CD4-positive, alpha-beta T cell treated with Interferon gamma for 1 hour (primary cell): ENCODE data around the gene ADH1B.
"Not testable (repeated sequence)": the region's sequence is repeated elsewhere in the genome, so short reads cannot be mapped to it uniquely, and the experiment has no call there.

ENCODE experiments used
- DNase-seq: peaks from one replicate; pipeline ENCODE4 v3.0.0-alpha.2; 2020

ADH1B gene

GRCh38 chr4:99323756-99324155, 2.6 kb upstream of the ADH1B start:
- no peak for DNase-seq

GRCh38 chr4:99317811-99318210, 3.4 kb downstream of the ADH1B start:
- not testable (repeated sequence) for DNase-seq

GRCh38 chr4:99317354-99317753, 3.8 kb downstream of the ADH1B start:
- no peak for DNase-seq

- DNase-seq, result no peak
Measured at GRCh38 chr4:99315839-99316238, 5.4 kb downstream of the ADH1B start.

- no peak for DNase-seq
Measured at GRCh38 chr4:99314211-99314610, 7.0 kb downstream of the ADH1B start.

- DNase-seq, result no peak
Measured at GRCh38 chr4:99310389-99310788, 10.8 kb downstream of the ADH1B start.

GRCh38 chr4:99305638-99306400, 15.4 kb downstream of the ADH1B start:
- no peak for DNase-seq

GRCh38 chr4:99301376-99302164, 19.6 kb downstream of the ADH1B start:
- no peak for DNase-seq

GRCh38 chr4:99300934-99301333, 20.3 kb downstream of the ADH1B start:
- no peak for DNase-seq

- DNase-seq, result no peak
Measured at GRCh38 chr4:99293357-99293756, 27.8 kb downstream of the ADH1B start.

- DNase-seq, result no peak
Measured at GRCh38 chr4:99290848-99291786, 30.1 kb downstream of the ADH1B start, which contains the start of gene ADH1A. TSS of gene ADH1A (minus strand) at chr4:99290985. CDS start at chr4:99290914, 71 bp downstream.

- no peak for DNase-seq
Measured at GRCh38 chr4:99285387-99285786, 35.8 kb downstream of the ADH1B start.

GRCh38 chr4:99282731-99283130, 38.5 kb downstream of the ADH1B start:
- DNase-seq, result no peak

GRCh38 chr4:99281261-99281660, 39.9 kb downstream of the ADH1B start:
- DNase-seq, result no peak

- no peak for DNase-seq
Measured at GRCh38 chr4:99276417-99276816, 44.8 kb downstream of the ADH1B start.

GRCh38 chr4:99275885-99276284, 45.3 kb downstream of the ADH1B start:
- DNase-seq, result no peak

GRCh38 chr4:99275050-99275449, 46.2 kb downstream of the ADH1B start:
- DNase-seq, result no peak

GRCh38 chr4:99273704-99274103, 47.5 kb downstream of the ADH1B start:
- DNase-seq, result no peak

- DNase-seq, result no peak
Measured at GRCh38 chr4:99264927-99265326, 56.3 kb downstream of the ADH1B start.
